ENCODE data around the gene NUP98.
A peak's percentile ranks its signal among the peaks of the same experiment; 100 is the strongest.

The NUP98 gene

GRCh38 chr11:3639841-3640240 lies 157.5 kb downstream of the NUP98 start:
- Mint-ChIP-seq H3K4me1 (peaks cover 13% of the 10 kb centered on the region), H3K4me3 (no peak overlapping the region), H3K27ac (no peak overlapping the region), H3K27me3 (peaks cover 56% of the 10 kb centered on the region), H3K9me3 (no peaks in the 10 kb centered on the region)
- ATAC-seq (no peak), DNase-seq (no peak)

- no peak overlapping the region for H3K27ac Mint-ChIP-seq
- peaks cover 43% of the 10 kb centered on the region for H3K27me3 Mint-ChIP-seq
- peaks cover 13% of the 10 kb centered on the region for H3K4me1 Mint-ChIP-seq
- ATAC-seq (no peak), DNase-seq (no peak)
- no peaks in the 10 kb centered on the region for H3K9me3 Mint-ChIP-seq
- H3K4me3 Mint-ChIP-seq = no peak overlapping the region
Measured at GRCh38 chr11:3638513-3638912, 158.8 kb downstream of the NUP98 start.

GRCh38 chr11:3637201-3637600 lies 160.2 kb downstream of the NUP98 start:
- peaks cover 7% of the 10 kb centered on the region for H3K4me1 Mint-ChIP-seq
- H3K27me3 Mint-ChIP-seq = peaks cover 30% of the 10 kb centered on the region
- H3K27ac Mint-ChIP-seq = peak overlapping the region in 1 of 2 donors; percentile 83
- no peaks in the 10 kb centered on the region for H3K9me3 Mint-ChIP-seq
- ATAC-seq (no peak), DNase-seq (no peak)
- H3K4me3 Mint-ChIP-seq = no peak overlapping the region

DNA sequence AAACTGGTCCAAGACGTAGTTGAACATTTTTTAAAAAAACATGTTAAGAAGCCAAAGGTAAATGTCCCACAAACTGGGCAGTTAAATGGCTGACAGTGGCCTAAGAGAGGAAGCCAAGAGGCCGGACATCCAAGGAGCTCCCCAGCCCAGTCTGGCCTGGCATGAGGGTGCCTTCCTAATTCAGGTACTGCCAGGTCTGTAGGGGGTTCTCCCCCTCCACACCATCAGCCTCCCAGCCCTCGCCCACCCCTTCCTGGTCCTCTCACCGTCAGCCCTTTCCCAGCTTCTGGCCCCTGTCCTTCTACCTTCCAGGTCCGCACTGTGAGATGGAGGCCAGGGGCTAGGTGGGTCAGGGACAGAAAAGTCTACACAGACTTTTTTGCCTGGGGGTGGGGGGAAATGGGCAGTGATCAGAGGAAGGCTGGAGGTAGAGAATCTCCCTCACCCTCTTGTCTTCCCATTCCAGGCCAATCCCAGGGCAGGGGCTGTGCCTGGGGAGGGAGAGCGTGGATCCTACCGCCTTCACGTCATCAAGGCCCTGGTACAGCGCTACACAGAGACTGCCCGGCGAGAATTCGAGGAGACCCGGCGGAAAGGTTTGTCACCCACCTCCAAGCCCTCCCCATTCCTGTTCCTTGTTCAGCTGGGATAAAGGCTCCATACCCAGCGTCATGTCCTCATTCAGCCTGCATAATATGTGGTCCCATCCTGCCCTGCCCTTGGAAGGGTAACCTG lies 161.5 kb downstream of the NUP98 start:
- Mint-ChIP-seq H3K4me1 (no peaks in the 10 kb centered on the region), H3K27me3 (peaks cover 19% of the 10 kb centered on the region), H3K9me3 (no peaks in the 10 kb centered on the region), H3K27ac (no peak overlapping the region), H3K4me3 (no peak overlapping the region)
- DNase-seq (no peak), ATAC-seq (no peak)

GRCh38 chr11:3632070-3632660 lies 165.2 kb downstream of the NUP98 start:
- no peaks in the 10 kb centered on the region for H3K9me3 Mint-ChIP-seq
- H3K4me3 Mint-ChIP-seq = no peak overlapping the region
- no peak for ATAC-seq
- DNase-seq = no peak
- H3K27me3 Mint-ChIP-seq = peaks cover 2% of the 10 kb centered on the region
- peak overlapping the region in 1 of 2 donors; percentile 44 for H3K27ac Mint-ChIP-seq
- no peaks in the 10 kb centered on the region for H3K4me1 Mint-ChIP-seq

GRCh38 chr11:3631331-3631730 lies 166.0 kb downstream of the NUP98 start:
- peak overlapping the region in 1 of 2 donors; percentile 6 for H3K27ac Mint-ChIP-seq
- no peak overlapping the region for H3K4me3 Mint-ChIP-seq
- no peaks in the 10 kb centered on the region for H3K9me3 Mint-ChIP-seq
- no peak for DNase-seq
- ATAC-seq = no peak
- peaks cover 7% of the 10 kb centered on the region for H3K4me1 Mint-ChIP-seq
- H3K27me3 Mint-ChIP-seq = peaks cover 10% of the 10 kb centered on the region

DNA sequence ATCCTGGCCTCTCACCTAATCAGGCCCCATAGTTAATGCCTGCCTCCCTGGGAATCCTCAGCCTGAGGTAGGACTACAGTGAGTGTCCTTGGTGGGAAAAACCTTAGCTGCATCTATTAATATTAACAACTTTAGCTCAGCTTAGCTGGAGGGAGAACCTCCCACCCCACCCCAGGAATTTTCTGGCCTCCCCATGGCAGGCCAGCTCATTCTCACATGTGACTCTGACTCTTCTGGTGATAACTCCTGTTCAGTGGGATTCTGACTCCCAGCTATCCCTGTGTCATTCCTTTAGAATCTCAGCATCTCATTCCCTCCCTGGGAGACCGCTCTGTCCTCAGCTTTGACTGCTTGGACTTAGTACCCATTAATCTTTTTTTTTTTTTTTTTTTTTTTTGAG lies 170.1 kb downstream of the NUP98 start:
- H3K4me1 Mint-ChIP-seq = peaks cover 11% of the 10 kb centered on the region
- H3K9me3 Mint-ChIP-seq = no peaks in the 10 kb centered on the region
- no peak overlapping the region for H3K27ac Mint-ChIP-seq
- H3K4me3 Mint-ChIP-seq = no peak overlapping the region
- ATAC-seq = no peak
- DNase-seq = no peak
- H3K27me3 Mint-ChIP-seq = peaks cover 12% of the 10 kb centered on the region

- no peak overlapping the region for H3K4me3 Mint-ChIP-seq
- H3K27me3 Mint-ChIP-seq = peaks cover 12% of the 10 kb centered on the region
- peak; percentile 54 for ATAC-seq
- peaks cover 11% of the 10 kb centered on the region for H3K4me1 Mint-ChIP-seq
- no peak for DNase-seq
- peak overlapping the region; percentile 36 for H3K27ac Mint-ChIP-seq
- no peaks in the 10 kb centered on the region for H3K9me3 Mint-ChIP-seq
Measured at GRCh38 chr11:3626250-3626960, 170.9 kb downstream of the NUP98 start.
